ENCODE data around the gene HSPB3. TPM values are rescaled to one million over a fixed set of nuclear protein-coding genes. Genes with fewer than 3 reads are reported as not detected.

The HSPB3 gene
- polyA plus RNA-seq, 2 of the 4 experiments (the other 2 are of a cell fraction): not detected

GRCh38 chr5:54471398-54471797 lies 15.9 kb downstream of the HSPB3 start:
- FAIRE-seq (no peak), DNase-seq (ENCODE audit: low read depth in 1 of 2, low spot score in 1 of 2) (no peak), ATAC-seq (no peak)
- ChIA-PET POLR2A (no interaction called here), CTCF (interaction anchor here (0.8 to 2.3 kb wide), 4 partner anchors 9 to 228 kb away, joined by 3 to 12 read pairs (median 4); no protein-coding TSS in a partner anchor)
- Histone ChIP-seq H3K9me3 (peaks cover 6% of the 10 kb centered on the region; the same call in 1 of the 3 replicates), H3K4me3 (no peak overlapping the region), H3K27ac (no peak overlapping the region), H3K4me1 (peaks cover 7% of the 10 kb centered on the region; the same call in 2 of the 3 replicates), H3K4me2 (no peak overlapping the region)
- WGBS (ENCODE audit: missing lambda C conversion rate): 64% methylated on average over 3 of the region's 3 CpGs
- TF ChIP-seq TP53 (CRISPR knock-in tag; IDR thresholded peaks at IDR 0.05) (no peak), POLR2A (IDR thresholded peaks at IDR 0.05; ENCODE audit: low read length) (no peak), ATOH8 (CRISPR knock-in tag; IDR thresholded peaks at IDR 0.05; ENCODE audit: low read depth) (no peak), HMGXB4 (CRISPR knock-in tag; IDR thresholded peaks at IDR 0.05; ENCODE audit: borderline replicate concordance) (no peak), NPAS2 (CRISPR knock-in tag; IDR thresholded peaks at IDR 0.05; ENCODE audit: borderline replicate concordance) (no peak), MYC (IDR thresholded peaks at IDR 0.05; ENCODE audit: borderline replicate concordance, low read length) (no peak), RFX5 (IDR thresholded peaks at IDR 0.05) (no peak)

- 8% methylated on average over 2 of the region's 2 CpGs for WGBS (ENCODE audit: missing lambda C conversion rate)
- ChIA-PET POLR2A (no interaction called here), CTCF (no interaction called here)
- Histone ChIP-seq H3K27ac (no peak overlapping the region), H3K9me3 (no peaks in the 10 kb centered on the region), H3K4me3 (no peak overlapping the region), H3K4me1 (no peaks in the 10 kb centered on the region), H3K4me2 (no peak overlapping the region)
- FAIRE-seq (no peak), DNase-seq (ENCODE audit: low read depth in 1 of 2, low spot score in 1 of 2) (no peak), ATAC-seq (no peak)
- no peak for TF ChIP-seq HMGXB4 (CRISPR knock-in tag; IDR thresholded peaks at IDR 0.05; ENCODE audit: borderline replicate concordance)
Observed at GRCh38 chr5:54476682-54477081, 21.2 kb downstream of the HSPB3 start.

GRCh38 chr5:54477941-54478478 lies 22.5 kb downstream of the HSPB3 start:
- 41% methylated on average over 1 of the region's 1 CpG for WGBS (ENCODE audit: missing lambda C conversion rate)
- Histone ChIP-seq H3K4me3 (no peak overlapping the region), H3K4me1 (no peaks in the 10 kb centered on the region), H3K9me3 (no peaks in the 10 kb centered on the region), H3K4me2 (no peak overlapping the region), H3K27ac (no peak overlapping the region)
- no peak for ATAC-seq
- ChIA-PET POLR2A (no interaction called here), CTCF (interaction anchor here (1.0 to 1.2 kb wide), 2 partner anchors 11 to 24 kb away, joined by 3 to 7 read pairs; no protein-coding TSS in a partner anchor)
- no peak for DNase-seq (ENCODE audit: low read depth in 1 of 2, low spot score in 1 of 2)
- no peak for TF ChIP-seq HES2 (IDR thresholded peaks at IDR 0.05)
- TF ChIP-seq HMGXB4 (CRISPR knock-in tag; IDR thresholded peaks at IDR 0.05; ENCODE audit: borderline replicate concordance): no peak
- TF ChIP-seq MAFK (IDR thresholded peaks at IDR 0.05; ENCODE audit: partially characterized antibody): peak; percentile 81
- TF ChIP-seq CHD2 (IDR thresholded peaks at IDR 0.05; ENCODE audit: low read length, partially characterized antibody): no peak
- FAIRE-seq: no peak

- no peaks in the 10 kb centered on the region for H3K4me1 ChIP-seq
- no peak overlapping the region for H3K4me3 ChIP-seq
- no peak for ATAC-seq
- POLR2A ChIA-PET: interaction anchor here (1.3 kb wide), 1 partner anchor 170 kb away, joined by 4 read pairs; the partner anchor contains the start of gene ARL15
- H3K4me2 ChIP-seq: no peak overlapping the region
- no peak for DNase-seq (ENCODE audit: low read depth in 1 of 2, low spot score in 1 of 2)
- no peak for TF ChIP-seq TP53 (CRISPR knock-in tag; IDR thresholded peaks at IDR 0.05)
- no peak for TF ChIP-seq CBX8 (IDR thresholded peaks at IDR 0.05)
- no peak for TF ChIP-seq BHLHE40 (IDR thresholded peaks at IDR 0.05; ENCODE audit: low read depth, low read length)
- no peak for TF ChIP-seq POLR2AphosphoS2 (conservative IDR thresholded peaks at IDR 0.05; ENCODE audit: low read length)
- no peak for TF ChIP-seq MAZ (IDR thresholded peaks at IDR 0.05; ENCODE audit: borderline replicate concordance, low read depth, low read length)
- no peak for TF ChIP-seq EHF (CRISPR knock-in tag; IDR thresholded peaks at IDR 0.05)
- no peaks in the 10 kb centered on the region for H3K9me3 ChIP-seq
- CTCF ChIA-PET: interaction anchor here (1.2 to 3.6 kb wide), 4 partner anchors 9 to 38 kb away, joined by 3 to 12 read pairs (median 8); partner anchors contain the start of gene SNX18
- no peak for FAIRE-seq
- no peak overlapping the region for H3K27ac ChIP-seq
Observed at GRCh38 chr5:54480296-54480695, 24.8 kb downstream of the HSPB3 start.

Data from A549 (cell line).